ENCODE data around the gene OR2V1.

- TF ChIP-seq CTCF (IDR thresholded peaks at IDR 0.05; ENCODE audit: low read depth, low read length) (no peak), EZH2phosphoT487 (IDR thresholded peaks at IDR 0.05; ENCODE audit: low read depth) (no peak)
Measured at GRCh38 chr5:181130832-181131496, at the start of gene OR2V1.

Measured in OCI-LY3 (cell line).